ENCODE measurements around the gene C22orf42. TPM values are rescaled to one million over a fixed set of nuclear protein-coding genes. Genes with fewer than 3 reads are reported as not detected.
A peak's percentile ranks its signal among the peaks of the same experiment; 100 is the strongest.
"Not testable (repeated sequence)": the region's sequence is repeated elsewhere in the genome, so short reads cannot be mapped to it uniquely, and the experiment has no call there.

The C22orf42 gene
- total RNA-seq, 1 donor from 2014 or later, result not detected

GRCh38 chr22:32144496-32145274 lies 14.4 kb downstream of the C22orf42 start:
- no peak for DNase-seq (ENCODE audit: missing footprints)
- intact Hi-C loops (cut with DNase I), result no loop called here
- no peak for ATAC-seq

GRCh38 chr22:32142600-32142999 lies 16.5 kb downstream of the C22orf42 start:
- DNase-seq (ENCODE audit: missing footprints), result no peak
- ATAC-seq, result no peak
- intact Hi-C loops (cut with DNase I), result loop anchor here (2.0 kb wide), 1 partner anchor 58 kb away; no protein-coding TSS in a partner anchor

- peak; percentile 37 for ATAC-seq
- DNase-seq (ENCODE audit: missing footprints); intact Hi-C loops (cut with DNase I): not testable (repeated sequence)
These were observed 18.4 kb downstream of the C22orf42 start for GRCh38 chr22:32140688-32141087.

- DNase-seq (ENCODE audit: missing footprints); ATAC-seq; intact Hi-C loops (cut with DNase I): not testable (repeated sequence)
These were observed 20.5 kb downstream of the C22orf42 start for GRCh38 chr22:32138576-32138975.

- intact Hi-C loops (cut with DNase I); DNase-seq (ENCODE audit: missing footprints); ATAC-seq: not testable (repeated sequence)
These were observed 21.3 kb downstream of the C22orf42 start for GRCh38 chr22:32137731-32138324.

- ATAC-seq; intact Hi-C loops (cut with DNase I); DNase-seq (ENCODE audit: missing footprints): not testable (repeated sequence)
These were observed 22.2 kb downstream of the C22orf42 start for GRCh38 chr22:32136881-32137280.

GRCh38 chr22:32135958-32136357 lies 23.1 kb downstream of the C22orf42 start:
- ATAC-seq; intact Hi-C loops (cut with DNase I): not testable (repeated sequence)

GRCh38 chr22:32134796-32135195 lies 24.3 kb downstream of the C22orf42 start:
- intact Hi-C loops (cut with DNase I); ATAC-seq; DNase-seq (ENCODE audit: missing footprints): not testable (repeated sequence)

More at GRCh38 chr22:32135958-32136357, 23.1 kb downstream of the C22orf42 start:
- not testable (repeated sequence) for DNase-seq (ENCODE audit: missing footprints)

GRCh38 chr22:32132783-32133182 lies 26.3 kb downstream of the C22orf42 start:
- intact Hi-C loops (cut with DNase I), result no loop called here
- ATAC-seq (no peak), DNase-seq (ENCODE audit: missing footprints) (no peak)

- DNase-seq (ENCODE audit: missing footprints) (no peak), ATAC-seq (no peak)
- intact Hi-C loops (cut with DNase I), result no loop called here
These were observed 27.0 kb downstream of the C22orf42 start for GRCh38 chr22:32132126-32132525.

- no peak for DNase-seq (ENCODE audit: missing footprints)
- intact Hi-C loops (cut with DNase I), result no loop called here
- no peak for ATAC-seq
These were observed 28.6 kb downstream of the C22orf42 start for GRCh38 chr22:32130464-32130863.

GRCh38 chr22:32127904-32128303 lies 31.2 kb downstream of the C22orf42 start:
- intact Hi-C loops (cut with DNase I), result no loop called here
- no peak for DNase-seq (ENCODE audit: missing footprints)
- no peak for ATAC-seq

GRCh38 chr22:32123657-32124056 lies 35.4 kb downstream of the C22orf42 start:
- intact Hi-C loops (cut with DNase I), result no loop called here
- ATAC-seq, result no peak
- DNase-seq (ENCODE audit: missing footprints), result no peak

GRCh38 chr22:32122899-32123298 lies 36.2 kb downstream of the C22orf42 start:
- ATAC-seq (no peak), DNase-seq (ENCODE audit: missing footprints) (no peak)
- intact Hi-C loops (cut with DNase I), result no loop called here

- intact Hi-C loops (cut with DNase I), result no loop called here
- DNase-seq (ENCODE audit: missing footprints), result no peak
- ATAC-seq, result no peak
These were observed 38.5 kb downstream of the C22orf42 start for GRCh38 chr22:32120603-32121002.

- intact Hi-C loops (cut with DNase I), result no loop called here
- ATAC-seq (no peak), DNase-seq (ENCODE audit: missing footprints) (no peak)
These were observed 39.4 kb downstream of the C22orf42 start for GRCh38 chr22:32119568-32120235.

- intact Hi-C loops (cut with DNase I), result no loop called here
- no peak for DNase-seq (ENCODE audit: missing footprints)
- no peak for ATAC-seq
These were observed 46.7 kb downstream of the C22orf42 start for GRCh38 chr22:32112380-32112779.

GRCh38 chr22:32106930-32107329 lies 52.2 kb downstream of the C22orf42 start:
- ATAC-seq, result no peak

GRCh38 chr22:32103658-32104315 lies 55.3 kb downstream of the C22orf42 start:
- no peak for ATAC-seq
- intact Hi-C loops (cut with DNase I), result loop anchor here (10.0 kb wide), 1 partner anchor 161 kb away; no protein-coding TSS in a partner anchor
- DNase-seq (ENCODE audit: missing footprints), result no peak

More at GRCh38 chr22:32106930-32107329, 52.2 kb downstream of the C22orf42 start:
- DNase-seq (ENCODE audit: missing footprints), result no peak
- intact Hi-C loops (cut with DNase I), result loop anchor here (10.0 kb wide), 1 partner anchor 158 kb away; no protein-coding TSS in a partner anchor

Measured in Right ventricle myocardium inferior (tissue), 1 donor.